Activated naive CD8-positive, alpha-beta T cell (primary cell): ENCODE results near the gene ARL6IP1.
"Not testable (repeated sequence)": the region's sequence is repeated elsewhere in the genome, so short reads cannot be mapped to it uniquely, and the experiment has no call there.

Experiments
- H3K27ac Mint-ChIP-seq: one replicate; pipeline ENCODE4 v1.8.0; 2021; ENCODE audit warnings: mixed read lengths
- H3K27me3 Mint-ChIP-seq: one replicate; pipeline ENCODE4 v1.8.0; 2021; ENCODE audit warnings: mixed read lengths
- H3K36me3 Mint-ChIP-seq: one replicate; pipeline ENCODE4 v1.8.0; 2021; ENCODE audit warnings: mixed read lengths
- H3K4me1 Mint-ChIP-seq: one replicate; pipeline ENCODE4 v1.8.0; 2021; ENCODE audit warnings: low read depth, mixed read lengths
- H3K4me3 Mint-ChIP-seq: one replicate; pipeline ENCODE4 v1.8.0; 2021; ENCODE audit warnings: mild to moderate bottlenecking, mixed read lengths
- H3K9me3 Mint-ChIP-seq: one replicate; pipeline ENCODE4 v1.8.0; 2021; ENCODE audit warnings: low read depth, mixed read lengths

Gene ARL6IP1

GRCh38 chr16:18757960-18758660, 43.2 kb downstream of the ARL6IP1 start:
- H3K27me3 Mint-ChIP-seq, H3K9me3 Mint-ChIP-seq, H3K27ac Mint-ChIP-seq, H3K36me3 Mint-ChIP-seq, H3K4me3 Mint-ChIP-seq: not testable (repeated sequence)
- H3K4me1 Mint-ChIP-seq, result peaks cover 21% of the 10 kb centered on the region

GRCh38 chr16:18756639-18757038, 44.7 kb downstream of the ARL6IP1 start:
- H3K4me1 Mint-ChIP-seq, result peaks cover 21% of the 10 kb centered on the region
- H3K36me3 Mint-ChIP-seq, H3K9me3 Mint-ChIP-seq, H3K4me3 Mint-ChIP-seq, H3K27me3 Mint-ChIP-seq, H3K27ac Mint-ChIP-seq: not testable (repeated sequence)

- H3K27ac Mint-ChIP-seq, H3K4me1 Mint-ChIP-seq, H3K4me3 Mint-ChIP-seq: not testable (repeated sequence)
Observed at GRCh38 chr16:18742870-18743269, 58.5 kb downstream of the ARL6IP1 start.

More at GRCh38 chr16:18742870-18743269, 58.5 kb downstream of the ARL6IP1 start:
- H3K36me3 Mint-ChIP-seq, H3K9me3 Mint-ChIP-seq, H3K27me3 Mint-ChIP-seq: not testable (repeated sequence)
